ENCODE data around the gene NSD2. TPM values are rescaled to one million over a fixed set of nuclear protein-coding genes. Genes with fewer than 3 reads are reported as not detected.
"Not testable (repeated sequence)": the region's sequence is repeated elsewhere in the genome, so short reads cannot be mapped to it uniquely, and the experiment has no call there.

NSD2 gene
- total RNA-seq, 1 donor from 2014 or later: 176 TPM

- H4K20me1 ChIP-seq (ENCODE audit: low read depth): no peaks in the 10 kb centered on the region
- no peak overlapping the region for H3K4me3 ChIP-seq
- peaks cover 10% of the 10 kb centered on the region for H3K4me1 ChIP-seq
- no peak overlapping the region for H2AFZ ChIP-seq (replicated peaks)
- no peak overlapping the region for H3K4me2 ChIP-seq
- no peak for TF ChIP-seq EZH2 (IDR thresholded peaks at IDR 0.05)
- no peak for TF ChIP-seq CTCF (IDR thresholded peaks at IDR 0.05)
- no peak for TF ChIP-seq EZH2phosphoT487 (IDR thresholded peaks at IDR 0.05)
- H3K9me3 ChIP-seq (ENCODE audit: low read depth): peaks cover 8% of the 10 kb centered on the region
- H3K36me3 ChIP-seq: no peaks in the 10 kb centered on the region
- no peak overlapping the region for H3K4me3 Mint-ChIP-seq
- H3K27me3 ChIP-seq: peaks cover 39% of the 10 kb centered on the region
- no peak overlapping the region for H3K27ac Mint-ChIP-seq
- H3K36me3 Mint-ChIP-seq: peaks cover 6% of the 10 kb centered on the region
- H3F3A ChIP-seq (ENCODE audit: low read depth): no peaks in the 10 kb centered on the region
- H3K27ac ChIP-seq: no peak overlapping the region
- DNase-seq (ENCODE audit: low spot score): no peak
- peaks cover 9% of the 10 kb centered on the region for H3K4me1 Mint-ChIP-seq
- H3K79me2 ChIP-seq (ENCODE audit: low read depth): no peaks in the 10 kb centered on the region
- no peak overlapping the region for H3K9ac ChIP-seq
- peaks cover 20% of the 10 kb centered on the region for H3K27me3 Mint-ChIP-seq (ENCODE audit: insufficient read depth, low read depth)
- H3K9me3 Mint-ChIP-seq: peaks cover 45% of the 10 kb centered on the region
These were observed 154.6 kb downstream of the NSD2 start for GRCh38 chr4:2025817-2026216.

- H3K4me3 Mint-ChIP-seq: not testable (repeated sequence)
- Mint-ChIP-seq H3K9me3 (peaks cover 51% of the 10 kb centered on the region), H3K27me3 (ENCODE audit: insufficient read depth, low read depth) (peaks cover 17% of the 10 kb centered on the region)
These were observed 155.9 kb downstream of the NSD2 start for GRCh38 chr4:2027120-2027519.

GRCh38 chr4:2031161-2031560 lies 160.0 kb downstream of the NSD2 start:
- peaks cover 16% of the 10 kb centered on the region for H3K27me3 Mint-ChIP-seq (ENCODE audit: insufficient read depth, low read depth)
- H3K36me3 Mint-ChIP-seq: not testable (repeated sequence)

More at GRCh38 chr4:2027120-2027519, 155.9 kb downstream of the NSD2 start:
- not testable (repeated sequence) for DNase-seq (ENCODE audit: low spot score); H3K36me3 ChIP-seq; H3F3A ChIP-seq (ENCODE audit: low read depth); H4K20me1 ChIP-seq (ENCODE audit: low read depth); H3K79me2 ChIP-seq (ENCODE audit: low read depth); H3K27ac Mint-ChIP-seq; H3K4me2 ChIP-seq; H3K4me1 Mint-ChIP-seq; H3K9me3 ChIP-seq (ENCODE audit: low read depth); H3K4me1 ChIP-seq; H2AFZ ChIP-seq (replicated peaks); H3K4me3 ChIP-seq; H3K27ac ChIP-seq; H3K9ac ChIP-seq; H3K36me3 Mint-ChIP-seq
- peaks cover 45% of the 10 kb centered on the region for H3K27me3 ChIP-seq

More at GRCh38 chr4:2031161-2031560, 160.0 kb downstream of the NSD2 start:
- DNase-seq (ENCODE audit: low spot score); H3K9me3 ChIP-seq (ENCODE audit: low read depth); H4K20me1 ChIP-seq (ENCODE audit: low read depth); H3K27ac Mint-ChIP-seq; H3K4me3 ChIP-seq; H3K4me1 Mint-ChIP-seq; H3K27ac ChIP-seq; H3K79me2 ChIP-seq (ENCODE audit: low read depth); H3K4me2 ChIP-seq; H3K4me1 ChIP-seq; H3K36me3 ChIP-seq; H3K9ac ChIP-seq; H3F3A ChIP-seq (ENCODE audit: low read depth); H3K4me3 Mint-ChIP-seq; H2AFZ ChIP-seq (replicated peaks): not testable (repeated sequence)
- H3K27me3 ChIP-seq: peaks cover 79% of the 10 kb centered on the region
- H3K9me3 Mint-ChIP-seq: peaks cover 35% of the 10 kb centered on the region

MicroRNAs encoded within 50 kb of the gene (microRNA counts, 767-probe panel; counts per million panel counts)
- 460 counts per million, percentile 90 among the panel's probes with 10 or more counts for microRNA hsa-miR-943

Small RNA genes lying within 50 kb of the gene (microRNA-seq; reads per million reads assigned to microRNA genes)
- not detected for gene MIR943

Small RNA genes lying within 50 kb of the gene (small RNA-seq; reads per million reads assigned to genes)
- gene SCARNA22: 680 reads per million, percentile 99 among the genes with 10 or more reads in this experiment

Other genes starting within 250 kb of the NSD2 start
- 3.2 and 10.3 TPM in 2 replicates for gene FAM53A, start 187.1 kb upstream of the NSD2 start, total RNA-seq (ENCODE audit: low replicate concordance)
- gene SLBP, start 159.1 kb upstream of the NSD2 start, total RNA-seq (ENCODE audit: low replicate concordance): 54.9 and 119 TPM in 2 replicates
- gene TMEM129, start 150.1 kb upstream of the NSD2 start, total RNA-seq (ENCODE audit: low replicate concordance): 14.1 and 55.4 TPM in 2 replicates
- gene TACC3, start 149.9 kb upstream of the NSD2 start, total RNA-seq (ENCODE audit: low replicate concordance): 68.4 and 115 TPM in 2 replicates
- gene FGFR3, start 78.1 kb upstream of the NSD2 start, total RNA-seq (ENCODE audit: low replicate concordance): 4.8 and 17.0 TPM in 2 replicates
- 16.9 and 34.8 TPM in 2 replicates for gene LETM1, start 15.2 kb upstream of the NSD2 start, total RNA-seq (ENCODE audit: low replicate concordance)
- 18.0 and 50.3 TPM in 2 replicates for gene NELFA, start 137.6 kb downstream of the NSD2 start, total RNA-seq (ENCODE audit: low replicate concordance)
- gene NAT8L, start 187.9 kb downstream of the NSD2 start, total RNA-seq (ENCODE audit: low replicate concordance): 0.62 and 3.4 TPM in 2 replicates